Stromal cell of bone marrow (primary cell): ENCODE data around the gene AUTS2.

Experiments used
- DNase-seq: peaks from one replicate; pipeline ENCODE4 v3.0.0-alpha.2; 2012; ENCODE audit warnings: low read depth

Gene AUTS2

GRCh38 chr7:70313271-70313670 is 715.0 kb downstream of the AUTS2 start:
- DNase-seq: no peak

GRCh38 chr7:70313687-70314086 is 715.4 kb downstream of the AUTS2 start:
- DNase-seq: no peak

DNA sequence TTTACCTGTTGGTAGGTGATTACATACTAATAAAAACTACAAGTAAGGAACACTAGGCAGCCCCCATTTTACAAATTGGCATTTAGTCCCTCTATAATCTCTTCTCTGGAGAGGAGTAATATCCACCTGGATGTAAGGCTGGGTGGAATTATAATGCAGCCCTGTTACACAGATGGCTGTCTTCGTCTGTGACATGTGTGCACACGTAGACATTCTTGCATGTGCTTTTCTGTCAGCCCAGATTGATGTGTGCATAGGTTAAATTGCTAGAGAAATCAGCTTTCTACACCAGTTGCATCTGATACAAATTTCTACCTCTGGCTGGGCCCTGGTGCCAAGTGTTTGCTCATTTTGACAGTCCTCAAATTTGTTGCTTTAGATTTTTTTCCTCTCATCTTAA is 715.9 kb downstream of the AUTS2 start:
- DNase-seq: no peak

DNA sequence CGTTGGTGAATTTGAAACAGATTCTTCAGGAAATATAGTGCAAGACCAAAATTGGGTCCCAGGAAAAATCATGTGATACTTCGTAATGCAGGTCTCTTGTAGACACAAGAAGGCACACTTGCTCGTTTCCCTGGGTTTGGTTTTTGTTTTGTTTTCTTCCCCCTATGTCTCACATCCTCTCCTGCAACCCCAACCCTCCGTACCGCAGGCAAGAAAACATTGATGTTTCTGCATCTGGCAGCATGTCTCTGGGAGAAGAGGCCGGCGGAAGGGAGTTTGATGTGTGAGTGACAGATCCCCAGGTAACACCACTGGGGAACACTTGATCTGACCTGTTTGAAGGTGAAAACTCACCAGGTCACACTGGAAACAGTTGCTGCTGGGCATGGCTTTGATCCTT is 718.5 kb downstream of the AUTS2 start:
- DNase-seq: no peak

- DNase-seq: no peak
Measured at GRCh38 chr7:70317356-70317755, 719.1 kb downstream of the AUTS2 start.

DNA sequence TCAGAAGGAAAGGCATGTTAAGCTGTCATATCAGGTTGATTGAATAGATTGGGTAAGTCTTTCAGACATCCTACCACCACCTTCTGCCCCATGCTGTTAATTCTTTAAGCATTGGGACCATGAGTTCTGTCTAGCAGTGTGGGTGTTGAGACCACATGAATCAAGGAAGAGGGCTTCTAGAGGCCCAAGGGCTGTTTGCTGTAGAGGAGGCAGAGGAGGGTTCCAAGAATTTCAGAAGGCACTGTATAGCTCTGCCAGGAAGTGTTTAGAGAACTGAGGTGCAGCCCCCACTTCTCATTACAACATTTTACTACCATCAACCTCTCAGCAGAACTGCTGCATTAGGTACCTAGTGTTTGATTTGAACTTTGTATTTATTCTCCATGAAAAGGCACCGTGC is 720.2 kb downstream of the AUTS2 start:
- DNase-seq: no peak

GRCh38 chr7:70319057-70319456 is 720.8 kb downstream of the AUTS2 start:
- no peak for DNase-seq

- DNase-seq: no peak
Measured at GRCh38 chr7:70321016-70321590, 722.8 kb downstream of the AUTS2 start.

DNA sequence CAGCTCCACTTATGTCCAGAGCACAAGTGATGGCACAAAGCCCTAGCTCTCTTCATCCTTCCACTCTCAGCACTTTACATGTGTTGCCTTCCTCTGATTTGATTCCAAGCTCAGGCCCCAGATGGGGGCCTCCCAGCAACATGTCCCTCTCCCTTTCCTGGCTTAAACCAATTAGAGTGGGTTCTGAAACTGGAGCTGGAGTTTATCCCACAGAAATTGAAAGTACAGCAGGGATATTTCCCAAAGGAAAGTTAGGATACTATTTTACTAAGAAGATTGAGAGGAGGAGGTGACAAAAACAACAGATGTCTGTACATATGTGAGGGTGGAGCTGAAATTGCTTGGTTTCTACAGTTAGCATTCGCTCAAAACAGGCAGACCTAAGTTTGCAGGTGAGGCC is 724.6 kb downstream of the AUTS2 start:
- DNase-seq: no peak

GRCh38 chr7:70325509-70326101 is 727.3 kb downstream of the AUTS2 start:
- peak; percentile 67 for DNase-seq

- DNase-seq: no peak
Measured at GRCh38 chr7:70334295-70334694, 736.0 kb downstream of the AUTS2 start.

GRCh38 chr7:70334871-70335270 is 736.6 kb downstream of the AUTS2 start:
- no peak for DNase-seq

DNA sequence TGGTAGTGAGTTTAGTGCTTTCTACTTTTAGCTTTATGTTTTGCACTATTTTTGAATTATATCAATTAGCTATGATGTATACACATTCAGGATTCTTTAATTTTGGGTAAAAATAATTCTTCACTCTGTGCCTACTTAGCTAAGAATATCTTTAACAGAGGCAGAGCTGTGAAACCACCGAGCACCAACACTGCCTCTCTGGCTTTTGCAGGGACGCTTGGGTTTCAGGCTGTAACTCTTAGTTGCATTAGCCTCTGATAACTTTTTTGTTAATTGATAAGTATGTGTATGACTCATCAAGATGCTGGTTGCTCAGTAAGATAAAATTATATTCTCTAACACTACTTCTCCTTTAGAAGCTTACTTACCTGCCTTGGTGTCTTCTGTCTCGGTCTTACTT is 738.3 kb downstream of the AUTS2 start:
- DNase-seq: no peak

GRCh38 chr7:70338015-70338414 is 739.7 kb downstream of the AUTS2 start:
- no peak for DNase-seq

GRCh38 chr7:70340236-70340635 is 742.0 kb downstream of the AUTS2 start:
- no peak for DNase-seq

- DNase-seq: no peak
Measured at GRCh38 chr7:70341446-70341845, 743.2 kb downstream of the AUTS2 start.

GRCh38 chr7:70343519-70343918 is 745.2 kb downstream of the AUTS2 start:
- no peak for DNase-seq

- DNase-seq: no peak
Measured at GRCh38 chr7:70344726-70345125, 746.5 kb downstream of the AUTS2 start.

DNA sequence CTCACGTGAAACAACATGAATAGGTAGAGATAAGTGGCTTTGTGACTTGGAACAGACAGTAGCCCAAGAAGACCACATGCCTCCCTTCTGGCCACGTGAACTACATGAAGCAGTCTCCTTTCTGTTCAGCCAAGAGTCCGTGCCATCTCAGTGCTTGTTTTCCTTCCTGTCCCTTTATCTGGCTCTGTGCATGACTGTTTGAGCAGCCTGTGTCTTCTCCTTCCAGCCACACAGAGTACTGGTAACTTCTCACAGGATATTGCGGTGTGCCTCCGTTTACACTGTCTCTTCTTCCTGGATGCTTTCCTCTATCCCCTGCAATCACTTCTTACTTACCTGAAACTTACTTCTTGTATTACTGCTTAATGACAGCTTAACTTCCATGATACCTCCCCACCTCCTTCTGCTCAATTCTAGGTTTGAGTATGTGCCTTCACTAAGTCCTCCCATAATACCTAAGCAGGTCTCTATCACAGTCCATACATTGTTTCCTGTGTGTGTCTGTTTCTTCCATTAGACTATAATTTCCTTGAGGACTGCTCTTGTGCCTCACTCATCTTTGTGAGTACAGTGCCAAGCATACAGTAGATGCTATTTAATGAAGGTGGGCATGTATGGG is 748.7 kb downstream of the AUTS2 start:
- no peak for DNase-seq

- DNase-seq: no peak
Measured at GRCh38 chr7:70347463-70348254, 749.4 kb downstream of the AUTS2 start.

GRCh38 chr7:70349031-70349430 is 750.8 kb downstream of the AUTS2 start:
- DNase-seq: no peak

DNA sequence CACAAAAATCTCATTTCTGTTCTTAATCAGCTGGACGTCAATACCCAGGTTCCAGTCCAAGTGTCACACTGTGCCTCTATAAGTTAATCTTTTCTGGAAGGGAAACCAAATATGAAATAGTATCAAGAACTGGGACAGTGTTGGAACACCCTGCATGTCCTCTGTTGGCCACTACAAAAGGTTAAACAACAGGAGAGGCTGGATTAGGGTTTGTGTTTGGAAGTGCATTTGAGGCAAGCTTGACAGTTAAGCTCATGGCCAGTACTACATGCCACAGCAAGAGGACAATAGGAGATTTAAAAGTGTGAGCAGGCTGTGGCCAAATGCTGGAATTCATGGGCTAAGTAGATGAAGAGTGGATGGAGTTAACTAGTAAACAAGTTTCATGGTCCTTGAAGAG is 751.5 kb downstream of the AUTS2 start:
- DNase-seq: no peak

- no peak for DNase-seq
Measured at GRCh38 chr7:70352088-70352487, 753.8 kb downstream of the AUTS2 start.
